ENCODE results near the gene KY.
A peak's percentile ranks its signal among the peaks of the same experiment; 100 is the strongest.

The KY gene

GRCh38 chr3:134650431-134651346, at the start of gene KY:
TSS of gene KY (minus strand) at chr3:134651022. CDS start at chr3:134650960, 62 bp downstream.
- DNase-seq, result peak; percentile 60

GRCh38 chr3:134699721-134700120, 48.9 kb upstream of the KY start:
- DNase-seq, result no peak

GRCh38 chr3:134699141-134699711, 48.4 kb upstream of the KY start:
- DNase-seq, result no peak

GRCh38 chr3:134697830-134698689, 47.2 kb upstream of the KY start:
- DNase-seq, result no peak

GRCh38 chr3:134696155-134696554, 45.3 kb upstream of the KY start:
- DNase-seq, result no peak

- no peak for DNase-seq
These were observed 44.2 kb upstream of the KY start for GRCh38 chr3:134694946-134695543.

- no peak for DNase-seq
These were observed 43.6 kb upstream of the KY start for GRCh38 chr3:134694466-134694865.

GRCh38 chr3:134693804-134694203, 43.0 kb upstream of the KY start:
- DNase-seq, result no peak

- no peak for DNase-seq
These were observed 42.4 kb upstream of the KY start for GRCh38 chr3:134693226-134693625.

GRCh38 chr3:134690226-134690625, 39.4 kb upstream of the KY start:
- peak; percentile 7 for DNase-seq

GRCh38 chr3:134687642-134688041, 36.8 kb upstream of the KY start:
- DNase-seq, result no peak

- DNase-seq, result no peak
These were observed 35.3 kb upstream of the KY start for GRCh38 chr3:134685929-134686802.

- DNase-seq, result no peak
These were observed 31.5 kb upstream of the KY start for GRCh38 chr3:134682196-134682880.

GRCh38 chr3:134681522-134681900, 30.7 kb upstream of the KY start:
- DNase-seq, result no peak

GRCh38 chr3:134680796-134681521, 30.1 kb upstream of the KY start:
- DNase-seq, result no peak

- no peak for DNase-seq
These were observed 27.1 kb upstream of the KY start for GRCh38 chr3:134677987-134678308.

- DNase-seq, result peak; percentile 43
These were observed 26.6 kb upstream of the KY start for GRCh38 chr3:134677196-134677986.

GRCh38 chr3:134675726-134676256, 25.0 kb upstream of the KY start:
- no peak for DNase-seq

GRCh38 chr3:134672571-134672970, 21.7 kb upstream of the KY start:
- no peak for DNase-seq

- DNase-seq, result no peak
These were observed 17.1 kb upstream of the KY start for GRCh38 chr3:134667956-134668355.

All from hematopoietic multipotent progenitor cell treated with erythropoietin and hydrocortisone succinate and interleukin-3 and kit ligand, for 6 days (in vitro differentiated cells).